Measurements from ENCODE around the gene TRIO. TPM values are rescaled to one million over a fixed set of nuclear protein-coding genes. Genes with fewer than 3 reads are reported as not detected.

TRIO gene
- total RNA-seq, 2 experiments from 2014 or later, result 3.7 to 4.2 TPM

GRCh38 chr5:14121552-14121951 is 21.6 kb upstream of the TRIO start:
- ChIA-PET CTCF (no interaction called here), POLR2A (no interaction called here)

- POLR2A ChIA-PET, result no interaction called here
These were observed 21.1 kb upstream of the TRIO start for GRCh38 chr5:14122089-14122488.

GRCh38 chr5:14123551-14123950 is 19.6 kb upstream of the TRIO start:
- POLR2A ChIA-PET, result no interaction called here
- CTCF ChIA-PET, result no interaction called here

More at GRCh38 chr5:14122089-14122488, 21.1 kb upstream of the TRIO start:
- CTCF ChIA-PET, result no interaction called here

- POLR2A ChIA-PET, result no interaction called here
- CTCF ChIA-PET, result no interaction called here
These were observed 19.1 kb upstream of the TRIO start for GRCh38 chr5:14123974-14124482.

GRCh38 chr5:14125262-14125661 is 17.9 kb upstream of the TRIO start:
- CTCF ChIA-PET, result no interaction called here
- POLR2A ChIA-PET, result no interaction called here

GRCh38 chr5:14127587-14127986 is 15.6 kb upstream of the TRIO start:
- ChIA-PET POLR2A (no interaction called here), CTCF (no interaction called here)

- CTCF ChIA-PET, result no interaction called here
- POLR2A ChIA-PET, result no interaction called here
These were observed 15.1 kb upstream of the TRIO start for GRCh38 chr5:14128079-14128478.

- ChIA-PET POLR2A (no interaction called here), CTCF (no interaction called here)
These were observed 14.0 kb upstream of the TRIO start for GRCh38 chr5:14129123-14129522.

- ChIA-PET POLR2A (no interaction called here), CTCF (no interaction called here)
These were observed 11.2 kb upstream of the TRIO start for GRCh38 chr5:14131855-14132503.

- CTCF ChIA-PET, result no interaction called here
These were observed 9.7 kb upstream of the TRIO start for GRCh38 chr5:14133394-14133793.

GRCh38 chr5:14134083-14134482 is 9.1 kb upstream of the TRIO start:
- CTCF ChIA-PET, result interaction anchor here (1.0 kb wide), 1 partner anchor 25 kb away, joined by 3 read pairs; no protein-coding TSS in a partner anchor
- POLR2A ChIA-PET, result no interaction called here

More at GRCh38 chr5:14133394-14133793, 9.7 kb upstream of the TRIO start:
- POLR2A ChIA-PET, result no interaction called here

- ChIA-PET POLR2A (no interaction called here), CTCF (interaction anchor here (1.0 kb wide), 1 partner anchor 25 kb away, joined by 3 read pairs; no protein-coding TSS in a partner anchor)
These were observed 8.4 kb upstream of the TRIO start for GRCh38 chr5:14134771-14135170.

- ChIA-PET POLR2A (no interaction called here), CTCF (no interaction called here)
These were observed 7.5 kb upstream of the TRIO start for GRCh38 chr5:14135621-14136020.

GRCh38 chr5:14136228-14136627 is 6.9 kb upstream of the TRIO start:
- CTCF ChIA-PET, result no interaction called here
- POLR2A ChIA-PET, result no interaction called here

- POLR2A ChIA-PET, result no interaction called here
- CTCF ChIA-PET, result no interaction called here
These were observed 4.3 kb upstream of the TRIO start for GRCh38 chr5:14138608-14139540.

- CTCF ChIA-PET, result no interaction called here
- POLR2A ChIA-PET, result no interaction called here
These were observed 1.4 kb upstream of the TRIO start for GRCh38 chr5:14141764-14142163.

GRCh38 chr5:14142202-14142826 is 828 bp upstream of the TRIO start:
- CTCF ChIA-PET, result no interaction called here
- POLR2A ChIA-PET, result no interaction called here

- ChIA-PET CTCF (no interaction called here), POLR2A (no interaction called here)
These were observed 351 bp downstream of the TRIO start for GRCh38 chr5:14143546-14143840.

GRCh38 chr5:14143841-14144585 is 871 bp downstream of the TRIO start:
- POLR2A ChIA-PET, result no interaction called here
- CTCF ChIA-PET, result no interaction called here
